SK-N-SH (cell line): ENCODE data around the gene GRIPAP1.

Experiments used
- CHD2 ChIP-seq: fragments of 150-350 bp; IDR thresholded peaks from 2 replicates; pipeline ENCODE4 v1.6.1; 2018; ENCODE audit warnings: low read length; ENCODE audit not compliant: partially characterized antibody
- CTCF ChIP-seq: fragments of 200-600 bp; sonication (generic); IDR thresholded peaks from 2 replicates; pipeline ENCODE4 v1.6.1; 2017; ENCODE audit warnings: antibody characterized with exemption, mild to moderate bottlenecking, moderate library complexity
- FOXM1 ChIP-seq: IDR thresholded peaks from 2 replicates; pipeline ENCODE4 v1.4.0; 2012; ENCODE audit warnings: low read depth, mild to moderate bottlenecking
- GATA2 ChIP-seq: sonication (generic); formaldehyde crosslinking; IDR thresholded peaks from 2 replicates; pipeline ENCODE4 v1.5.0; 2020; ENCODE audit warnings: mild to moderate bottlenecking, missing genetic modification reagents
- MXI1 ChIP-seq: IDR thresholded peaks from 2 replicates; pipeline ENCODE4 v1.6.1; 2012; ENCODE audit warnings: mild to moderate bottlenecking, low read depth, low read length, improper control_type of control experiment
- PBX3 ChIP-seq: IDR thresholded peaks from 2 replicates; pipeline ENCODE4; 2012
- POLR2AphosphoS5 ChIP-seq: IDR thresholded peaks from 2 replicates; pipeline ENCODE4 v1.6.1; 2012; ENCODE audit warnings: low read depth, low read length
- RAD21 ChIP-seq: IDR thresholded peaks from 2 replicates; pipeline ENCODE4 v1.6.1; 2012; ENCODE audit warnings: mild to moderate bottlenecking, low read length
- RFX5 ChIP-seq: IDR thresholded peaks from 2 replicates; pipeline ENCODE4 v1.6.1; 2012; ENCODE audit warnings: mild to moderate bottlenecking, improper control_type of control experiment, low read length
- SMC3 ChIP-seq: IDR thresholded peaks from 2 replicates; pipeline ENCODE4 v1.6.1; 2012; ENCODE audit warnings: low read depth, low read length, improper control_type of control experiment
- TAF1 ChIP-seq: IDR thresholded peaks from 2 replicates; pipeline ENCODE4 v1.6.1; 2012; ENCODE audit warnings: low read depth, mild to moderate bottlenecking, low read length, moderate library complexity, borderline replicate concordance
- USF1 ChIP-seq: IDR thresholded peaks from 2 replicates; pipeline ENCODE4 v1.4.0; 2012; ENCODE audit warnings: low read depth, borderline replicate concordance

- TF ChIP-seq TAF1 (no peak), CTCF (no peak; the same call in 1 of the 2 replicates), RAD21 (no peak), USF1 (no peak), CHD2 (no peak), PBX3 (no peak), RFX5 (no peak), FOXM1 (no peak), POLR2AphosphoS5 (no peak), SMC3 (no peak), MXI1 (no peak), GATA2 (CRISPR knock-in tag) (no peak)
Observed at GRCh38 chrX:48998391-48998790, 3.7 kb downstream of the GRIPAP1 start.
